Stomach (tissue), 9 donors: ENCODE results near the gene DIAPH2. TPM values are rescaled to one million over a fixed set of nuclear protein-coding genes. Genes with fewer than 3 reads are reported as not detected.

Experiments used
- DNase-seq, 2 donors: peaks; one replicate each; pipeline versions ENCODE4 v3.0.0 to v3.0.0-alpha.2; 2013 to 2019
- H3K27ac ChIP-seq, 5 donors: fragments of 200-600 bp in 4 of 5; sonication (generic) in 4 of 5; one replicate each; pipeline ENCODE4 v1.5.1; 2013 to 2019; ENCODE audit warnings: mild to moderate bottlenecking in 1 of 5, moderate library complexity in 1 of 5
- H3K27me3 ChIP-seq, 3 donors: fragments of 200-600 bp; sonication (generic); one replicate each; pipeline ENCODE4 v1.5.1; 2017 to 2019; ENCODE audit warnings: mixed run types in 1 of 3
- H3K36me3 ChIP-seq, 4 donors: fragments of 200-600 bp; sonication (generic); 1 replicate in 3 of 4; 2 replicates in 1 of 4; pipeline ENCODE4 v1.5.1; 2016 to 2019
- H3K4me1 ChIP-seq, 4 donors: fragments of 200-600 bp; sonication (generic); one replicate each; pipeline ENCODE4 v1.5.1; 2016 to 2019
- H3K4me3 ChIP-seq, 4 donors: fragments of 200-600 bp; sonication (generic) in 3 of 4; one replicate each; pipeline ENCODE4 v1.5.1; 2016 to 2019; ENCODE audit warnings: mild to moderate bottlenecking in 1 of 4
- H3K9me3 ChIP-seq, 4 donors: fragments of 200-600 bp; sonication (generic); one replicate each; pipeline ENCODE4 v1.5.1; 2016 to 2019
- CTCF ChIP-seq, 7 experiments: fragments of 450-650 bp in 4 of 7; fragments of 200-600 bp in 3 of 7; sonication (generic) in 3 of 7; IDR thresholded peaks; one replicate each; pipeline ENCODE4 v1.5.1; 2016 to 2019; ENCODE audit warnings: antibody characterized with exemption in 7 of 7, control low read depth in 2 of 7, mild to moderate bottlenecking in 1 of 7
- EP300 ChIP-seq: sonication (generic); formaldehyde crosslinking; IDR thresholded peaks from one replicate; pipeline ENCODE4 v1.6.1; 2017; ENCODE audit warnings: antibody characterized with exemption
- POLR2A ChIP-seq, 4 donors: fragments of 450-650 bp; IDR thresholded peaks; one replicate each; pipeline ENCODE4 v1.6.1; 2016; ENCODE audit warnings: antibody characterized with exemption in 4 of 4, control low read depth in 2 of 4, mild to moderate bottlenecking in 1 of 4, moderate library complexity in 1 of 4
- POLR2AphosphoS5 ChIP-seq, 3 donors: sonication (generic); formaldehyde crosslinking; IDR thresholded peaks; one replicate each; pipeline ENCODE4 v1.6.1; 2016; ENCODE audit warnings: antibody characterized with exemption in 3 of 3
- WGBS, 5 donors: extraction: QIAGEN DNeasy Blood & Tissue Kit in 3 of 5; methylation state at CpG; one replicate each; pipeline versions ENCODE4 v1.1.5 to v1.1.7; 2013 to 2018; 5-methylcytosine and 5-hydroxymethylcytosine counted together
- intact Hi-C: fragments of 100-400 bp; cut with DNase I; formaldehyde crosslinking; loops from one replicate; pipeline ENCODE4 v1.15.1; 2023; ENCODE audit warnings: low total_unique reads
- polyA plus RNA-seq, 3 donors: library from polyadenylated mRNA; stranded (reverse); fragments of 200-250 nt; gene quantifications; one replicate each; pipeline ENCODE4 v1.2.3, GENCODE V29; 2013
- total RNA-seq, 5 donors: library from RNA; depleted of rRNA; stranded (reverse); fragments of >200 nt; gene quantifications; one replicate each; pipeline versions ENCODE4 v1.1.0 to v1.2.3, GENCODE V29; 2014 to 2016
- donor health status: healthy with polysubstance abuse.
- donor health status: Bipolar disorder and iron deficiency.
- donor health status: healthy.

DIAPH2 gene
- total and polyA plus RNA-seq, 8 donors, result 5.2 to 52.5 (median 27.3) TPM

DNA sequence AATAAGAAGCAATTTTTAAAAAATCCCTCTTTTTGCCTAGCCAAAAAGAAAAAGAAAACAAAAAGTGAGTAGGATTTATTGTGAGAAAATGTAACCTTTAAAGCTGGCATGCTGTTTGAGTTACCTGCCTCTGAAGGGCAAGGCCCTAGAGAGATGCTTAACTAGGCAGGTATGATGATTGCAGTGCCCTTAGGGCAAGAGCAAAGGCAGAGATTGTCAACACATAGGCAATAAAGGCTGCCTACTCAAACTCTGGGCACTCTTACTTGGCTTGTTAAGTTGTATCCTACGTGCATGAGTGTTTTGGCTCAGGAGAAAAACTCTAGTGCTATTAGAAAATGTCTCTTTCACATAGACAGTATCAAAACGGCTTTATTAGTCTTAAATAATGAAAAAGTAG lies 505.0 kb downstream of the DIAPH2 start:
- Histone ChIP-seq H3K27ac (no peak overlapping the region), H3K36me3 (no peaks in the 10 kb centered on the region), H3K4me3 (no peak overlapping the region), H3K9me3 (no peaks in the 10 kb centered on the region), H3K27me3 (no peaks in the 10 kb centered on the region), H3K4me1 (no peaks in the 10 kb centered on the region)
- no peak for DNase-seq
- TF ChIP-seq CTCF (IDR thresholded peaks at IDR 0.05) (no peak), EP300 (no peak), POLR2AphosphoS5 (IDR thresholded peaks at IDR 0.05) (no peak), POLR2A (IDR thresholded peaks at IDR 0.05) (no peak)
- WGBS, 5 donors, result 51 to 71% (median 65%) methylated on average over 2 of the region's 2 CpGs
- intact Hi-C loops, result no loop called here

- Histone ChIP-seq H3K27me3 (no peaks in the 10 kb centered on the region), H3K27ac (no peak overlapping the region), H3K9me3 (peaks cover 0 to 6% (median 0%) of the 10 kb centered on the region in 4 donors), H3K4me3 (no peak overlapping the region), H3K4me1 (no peaks in the 10 kb centered on the region), H3K36me3 (peaks cover 0 to 3% (median 0%) of the 10 kb centered on the region in 4 donors)
- no peak for DNase-seq
- WGBS, 5 donors, result 79 to 90% (median 82%) methylated on average over 2 of the region's 2 CpGs
- intact Hi-C loops, result no loop called here
- TF ChIP-seq POLR2AphosphoS5 (IDR thresholded peaks at IDR 0.05) (no peak), POLR2A (IDR thresholded peaks at IDR 0.05) (no peak), CTCF (IDR thresholded peaks at IDR 0.05) (no peak), EP300 (no peak)
Observed at GRCh38 chrX:97199501-97199900, 514.9 kb downstream of the DIAPH2 start.

DNA sequence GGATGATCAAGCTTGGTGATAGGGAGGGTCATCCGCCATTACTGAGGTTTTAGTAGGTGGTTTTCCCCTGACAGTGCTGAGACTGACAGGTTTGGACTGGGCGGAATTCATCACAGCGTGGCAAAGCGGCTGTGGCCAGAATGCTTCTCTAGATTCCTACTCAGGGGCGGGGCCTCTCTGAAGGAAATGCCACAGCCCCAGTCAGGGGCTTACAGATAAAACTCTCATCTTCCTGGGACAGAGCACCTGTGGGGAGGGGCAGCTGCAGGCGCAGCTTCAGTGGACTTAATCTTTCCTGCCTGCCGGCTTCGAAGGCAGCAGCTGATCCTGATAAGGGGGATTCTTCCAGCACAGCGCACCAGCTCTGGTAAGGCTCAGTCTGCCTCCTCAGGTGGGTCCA lies 515.8 kb downstream of the DIAPH2 start:
- H3K4me1 ChIP-seq, result no peaks in the 10 kb centered on the region
- H3K27ac ChIP-seq, result no peak overlapping the region
- WGBS, 5 donors, result 52 to 94% (median 80%) methylated on average over 3 to 9 of the region's 9 CpGs
- DNase-seq, result no peak
- intact Hi-C loops, result no loop called here
- no peak for TF ChIP-seq CTCF (IDR thresholded peaks at IDR 0.05)
- TF ChIP-seq POLR2A (IDR thresholded peaks at IDR 0.05), result no peak
- no peak for TF ChIP-seq POLR2AphosphoS5 (IDR thresholded peaks at IDR 0.05)
- no peak for TF ChIP-seq EP300
- peaks cover 0 to 12% (median 0%) of the 10 kb centered on the region in 4 donors for H3K9me3 ChIP-seq
- H3K4me3 ChIP-seq, result no peak overlapping the region
- H3K36me3 ChIP-seq, result peaks cover 0 to 3% (median 0%) of the 10 kb centered on the region in 4 donors
- no peaks in the 10 kb centered on the region for H3K27me3 ChIP-seq

DNA sequence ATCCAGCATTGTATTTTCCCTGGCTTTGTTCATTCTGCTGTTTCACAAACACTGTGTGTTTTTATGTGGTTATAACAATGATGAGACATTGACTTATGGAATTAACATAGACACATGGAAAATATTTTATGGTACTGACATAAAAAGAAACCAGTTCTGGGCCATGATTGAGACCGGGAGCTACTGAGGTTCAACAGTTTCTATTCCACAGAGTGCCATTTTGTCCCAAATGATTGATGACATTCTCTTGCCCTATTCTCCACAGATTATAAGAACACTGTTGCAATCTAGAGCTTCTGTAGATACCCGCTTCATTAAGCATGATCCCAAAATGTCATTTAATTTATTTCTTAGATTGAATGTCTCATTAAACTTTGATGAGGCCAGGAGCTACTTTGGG lies 525.9 kb downstream of the DIAPH2 start:
- DNase-seq, result no peak
- Histone ChIP-seq H3K4me3 (no peak overlapping the region), H3K27me3 (no peaks in the 10 kb centered on the region), H3K4me1 (no peaks in the 10 kb centered on the region), H3K36me3 (no peaks in the 10 kb centered on the region), H3K27ac (no peak overlapping the region), H3K9me3 (no peaks in the 10 kb centered on the region)
- TF ChIP-seq CTCF (IDR thresholded peaks at IDR 0.05), result no peak
- no peak for TF ChIP-seq EP300
- no peak for TF ChIP-seq POLR2A (IDR thresholded peaks at IDR 0.05)
- no peak for TF ChIP-seq POLR2AphosphoS5 (IDR thresholded peaks at IDR 0.05)
- intact Hi-C loops, result no loop called here
- 84 to 97% (median 92%) methylated on average over 2 of the region's 2 CpGs for WGBS, 5 donors
